ENCODE measurements around the gene ENPP3.

ENPP3 gene

GRCh38 chr6:131779304-131779703 lies 142.2 kb downstream of the ENPP3 start:
- no peaks in the 10 kb centered on the region for H3K9me3 ChIP-seq (ENCODE audit: severe bottlenecking)
- H3K4me1 ChIP-seq (ENCODE audit: insufficient read depth, poor library complexity, severe bottlenecking): no peaks in the 10 kb centered on the region
- H3K36me3 ChIP-seq (ENCODE audit: low read depth): no peaks in the 10 kb centered on the region
- DNase-seq (ENCODE audit: low spot score) (no peak), ATAC-seq (ENCODE audit: low read depth) (no peak)
- H3K27me3 ChIP-seq (ENCODE audit: insufficient read depth, poor library complexity, severe bottlenecking): no peaks in the 10 kb centered on the region
- no peak for TF ChIP-seq CTCF (IDR thresholded peaks at IDR 0.05; ENCODE audit: poor library complexity, severe bottlenecking)
- no peak overlapping the region for H3K4me3 ChIP-seq (ENCODE audit: severe bottlenecking)
- no peak overlapping the region for H3K27ac ChIP-seq (ENCODE audit: poor library complexity, severe bottlenecking)

- Histone ChIP-seq H3K4me3 (ENCODE audit: severe bottlenecking) (no peak overlapping the region), H3K4me1 (ENCODE audit: insufficient read depth, poor library complexity, severe bottlenecking) (no peaks in the 10 kb centered on the region), H3K27me3 (ENCODE audit: insufficient read depth, poor library complexity, severe bottlenecking) (no peaks in the 10 kb centered on the region), H3K36me3 (ENCODE audit: low read depth) (no peaks in the 10 kb centered on the region), H3K27ac (ENCODE audit: poor library complexity, severe bottlenecking) (no peak overlapping the region), H3K9me3 (ENCODE audit: severe bottlenecking) (no peaks in the 10 kb centered on the region)
- no peak for TF ChIP-seq CTCF (IDR thresholded peaks at IDR 0.05; ENCODE audit: poor library complexity, severe bottlenecking)
- DNase-seq (ENCODE audit: low spot score) (no peak), ATAC-seq (ENCODE audit: low read depth) (no peak)
Observed at GRCh38 chr6:131780600-131780999, 143.5 kb downstream of the ENPP3 start.

DNA sequence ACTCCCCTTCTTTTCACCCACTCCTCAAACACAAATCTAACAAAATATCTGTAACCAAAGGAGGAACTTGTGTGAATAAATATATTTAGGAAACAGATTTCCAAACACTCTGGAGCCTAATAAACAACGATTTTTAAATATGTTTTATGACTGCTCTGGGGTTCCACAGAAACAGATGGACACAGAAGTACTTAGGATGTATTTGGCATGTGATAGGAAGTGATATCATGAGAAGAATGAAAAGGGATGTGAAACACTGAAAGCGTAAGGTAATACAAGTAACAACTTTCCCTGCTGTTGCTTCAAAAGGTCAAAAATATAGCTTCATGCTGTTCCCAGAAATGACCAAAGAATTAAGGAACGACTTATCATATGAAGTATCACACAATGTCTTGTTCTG lies 144.6 kb downstream of the ENPP3 start:
- no peak for ATAC-seq (ENCODE audit: low read depth)
- Histone ChIP-seq H3K4me1 (ENCODE audit: insufficient read depth, poor library complexity, severe bottlenecking) (no peaks in the 10 kb centered on the region), H3K27me3 (ENCODE audit: insufficient read depth, poor library complexity, severe bottlenecking) (no peaks in the 10 kb centered on the region), H3K36me3 (ENCODE audit: low read depth) (no peaks in the 10 kb centered on the region), H3K4me3 (ENCODE audit: severe bottlenecking) (no peak overlapping the region), H3K9me3 (ENCODE audit: severe bottlenecking) (no peaks in the 10 kb centered on the region), H3K27ac (ENCODE audit: poor library complexity, severe bottlenecking) (no peak overlapping the region)
- no peak for DNase-seq (ENCODE audit: low spot score)
- TF ChIP-seq CTCF (IDR thresholded peaks at IDR 0.05; ENCODE audit: poor library complexity, severe bottlenecking): no peak

DNA sequence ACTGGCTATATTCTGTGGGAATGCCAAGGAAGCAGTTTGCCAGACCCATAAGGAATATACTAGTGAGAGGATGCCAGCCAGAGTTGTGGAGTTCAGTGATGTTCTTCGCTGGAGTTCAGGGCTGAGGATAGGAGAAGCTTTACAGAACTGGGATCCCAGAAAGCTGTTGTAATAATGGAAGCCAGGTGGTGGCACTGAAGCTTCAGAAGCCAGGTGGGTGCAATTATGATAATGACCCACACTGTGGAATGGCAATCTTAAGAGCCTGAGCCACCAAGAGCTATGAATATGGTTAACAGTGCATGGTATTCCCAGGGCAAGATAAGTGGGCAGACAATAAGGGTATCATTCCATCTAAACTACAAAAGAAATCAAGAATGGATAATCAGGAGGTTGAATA lies 145.7 kb downstream of the ENPP3 start:
- Histone ChIP-seq H3K27me3 (ENCODE audit: insufficient read depth, poor library complexity, severe bottlenecking) (no peaks in the 10 kb centered on the region), H3K9me3 (ENCODE audit: severe bottlenecking) (no peaks in the 10 kb centered on the region), H3K27ac (ENCODE audit: poor library complexity, severe bottlenecking) (no peak overlapping the region), H3K4me3 (ENCODE audit: severe bottlenecking) (no peak overlapping the region), H3K4me1 (ENCODE audit: insufficient read depth, poor library complexity, severe bottlenecking) (no peaks in the 10 kb centered on the region), H3K36me3 (ENCODE audit: low read depth) (no peaks in the 10 kb centered on the region)
- ATAC-seq (ENCODE audit: low read depth) (0 out of 3 replicates have a peak, but pooled peaks have one; percentile 21), DNase-seq (ENCODE audit: low spot score) (no peak)
- TF ChIP-seq CTCF (IDR thresholded peaks at IDR 0.05; ENCODE audit: poor library complexity, severe bottlenecking): peak; percentile 35

DNA sequence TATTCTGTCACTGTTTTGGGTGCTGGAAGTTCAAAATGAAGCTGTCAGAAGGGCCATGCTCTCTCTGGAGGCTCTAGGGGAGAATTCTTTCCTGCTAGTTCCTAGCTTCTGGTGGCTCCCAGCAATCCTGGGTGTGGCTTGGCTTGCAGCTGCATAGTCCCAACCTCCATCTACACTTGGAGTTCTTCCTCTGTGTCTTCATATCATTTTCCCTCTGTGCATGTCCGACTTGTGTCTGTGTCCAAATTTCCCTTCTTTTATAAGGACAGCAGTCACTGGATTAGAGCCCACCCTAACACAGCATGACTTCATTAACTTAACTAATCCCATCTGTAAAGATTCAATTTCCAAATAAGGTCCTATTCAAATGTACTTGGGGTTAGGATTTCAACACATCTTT lies 147.5 kb downstream of the ENPP3 start:
- Histone ChIP-seq H3K4me1 (ENCODE audit: insufficient read depth, poor library complexity, severe bottlenecking) (no peaks in the 10 kb centered on the region), H3K36me3 (ENCODE audit: low read depth) (no peaks in the 10 kb centered on the region), H3K4me3 (ENCODE audit: severe bottlenecking) (no peak overlapping the region), H3K9me3 (ENCODE audit: severe bottlenecking) (no peaks in the 10 kb centered on the region), H3K27ac (ENCODE audit: poor library complexity, severe bottlenecking) (no peak overlapping the region), H3K27me3 (ENCODE audit: insufficient read depth, poor library complexity, severe bottlenecking) (no peaks in the 10 kb centered on the region)
- DNase-seq (ENCODE audit: low spot score): no peak
- no peak for ATAC-seq (ENCODE audit: low read depth)
- TF ChIP-seq CTCF (IDR thresholded peaks at IDR 0.05; ENCODE audit: poor library complexity, severe bottlenecking): no peak
